ENCODE measurements around the gene SHC4.
A peak's percentile ranks its signal among the peaks of the same experiment; 100 is the strongest.
"Not testable (repeated sequence)": the region's sequence is repeated elsewhere in the genome, so short reads cannot be mapped to it uniquely, and the experiment has no call there.

SHC4 gene

GRCh38 chr15:48798319-48798718 is 165.4 kb downstream of the SHC4 start:
- Mint-ChIP-seq H3K9me3 (no peaks in the 10 kb centered on the region), H3K4me1 (peaks cover 9% of the 10 kb centered on the region), H3K27me3 (no peaks in the 10 kb centered on the region), H3K27ac (no peak overlapping the region), H3K36me3 (peaks cover 19% of the 10 kb centered on the region), H3K4me3 (no peak overlapping the region)
- ATAC-seq = no peak

- Mint-ChIP-seq H3K9me3 (no peaks in the 10 kb centered on the region), H3K4me1 (peaks cover 9% of the 10 kb centered on the region), H3K27ac (no peak overlapping the region), H3K27me3 (no peaks in the 10 kb centered on the region), H3K4me3 (no peak overlapping the region), H3K36me3 (peaks cover 31% of the 10 kb centered on the region)
- no peak for ATAC-seq
Measured at GRCh38 chr15:48796930-48797329, 166.8 kb downstream of the SHC4 start.

- Mint-ChIP-seq H3K36me3 (peaks cover 32% of the 10 kb centered on the region), H3K9me3 (no peaks in the 10 kb centered on the region), H3K27ac (no peak overlapping the region), H3K4me1 (peaks cover 9% of the 10 kb centered on the region), H3K27me3 (no peaks in the 10 kb centered on the region), H3K4me3 (no peak overlapping the region)
- no peak for ATAC-seq
Measured at GRCh38 chr15:48796521-48796920, 167.2 kb downstream of the SHC4 start.

GRCh38 chr15:48795901-48796300 is 167.8 kb downstream of the SHC4 start:
- no peaks in the 10 kb centered on the region for H3K9me3 Mint-ChIP-seq
- H3K27ac Mint-ChIP-seq = no peak overlapping the region
- peaks cover 9% of the 10 kb centered on the region for H3K4me1 Mint-ChIP-seq
- peaks cover 33% of the 10 kb centered on the region for H3K36me3 Mint-ChIP-seq
- no peak for ATAC-seq
- H3K27me3 Mint-ChIP-seq = no peaks in the 10 kb centered on the region
- H3K4me3 Mint-ChIP-seq = no peak overlapping the region

- peak overlapping the region; percentile 93 for H3K27ac Mint-ChIP-seq
Measured at GRCh38 chr15:48794697-48795134, 169.0 kb downstream of the SHC4 start.

GRCh38 chr15:48792408-48792807 is 171.3 kb downstream of the SHC4 start:
- Mint-ChIP-seq H3K27ac (no peak overlapping the region), H3K4me1 (peaks cover 9% of the 10 kb centered on the region), H3K27me3 (no peaks in the 10 kb centered on the region), H3K9me3 (no peaks in the 10 kb centered on the region), H3K36me3 (peaks cover 52% of the 10 kb centered on the region), H3K4me3 (no peak overlapping the region)
- no peak for ATAC-seq

More at GRCh38 chr15:48794697-48795134, 169.0 kb downstream of the SHC4 start:
- no peaks in the 10 kb centered on the region for H3K9me3 Mint-ChIP-seq
- peaks cover 9% of the 10 kb centered on the region for H3K4me1 Mint-ChIP-seq
- peaks cover 43% of the 10 kb centered on the region for H3K36me3 Mint-ChIP-seq
- no peaks in the 10 kb centered on the region for H3K27me3 Mint-ChIP-seq
- peak overlapping the region; percentile 61 for H3K4me3 Mint-ChIP-seq
- peak; percentile 92 for ATAC-seq

- H3K27ac Mint-ChIP-seq, ATAC-seq, H3K4me3 Mint-ChIP-seq, H3K9me3 Mint-ChIP-seq, H3K4me1 Mint-ChIP-seq, H3K27me3 Mint-ChIP-seq: not testable (repeated sequence)
- H3K36me3 Mint-ChIP-seq = peaks cover 48% of the 10 kb centered on the region
Measured at GRCh38 chr15:48790466-48791115, 173.1 kb downstream of the SHC4 start.

- no peaks in the 10 kb centered on the region for H3K4me1 Mint-ChIP-seq
- no peaks in the 10 kb centered on the region for H3K9me3 Mint-ChIP-seq
- no peaks in the 10 kb centered on the region for H3K27me3 Mint-ChIP-seq
- peaks cover 62% of the 10 kb centered on the region for H3K36me3 Mint-ChIP-seq
- H3K27ac Mint-ChIP-seq = peak overlapping the region; percentile 44
- H3K4me3 Mint-ChIP-seq = no peak overlapping the region
- no peak for ATAC-seq
Measured at GRCh38 chr15:48785712-48786111, 178.0 kb downstream of the SHC4 start.

GRCh38 chr15:48785195-48785594 is 178.5 kb downstream of the SHC4 start:
- no peaks in the 10 kb centered on the region for H3K27me3 Mint-ChIP-seq
- H3K27ac Mint-ChIP-seq = peak overlapping the region; percentile 44
- H3K36me3 Mint-ChIP-seq = peaks cover 63% of the 10 kb centered on the region
- H3K4me1 Mint-ChIP-seq = no peaks in the 10 kb centered on the region
- H3K9me3 Mint-ChIP-seq = no peaks in the 10 kb centered on the region
- ATAC-seq = no peak
- H3K4me3 Mint-ChIP-seq = no peak overlapping the region

- Mint-ChIP-seq H3K4me3 (no peak overlapping the region), H3K27ac (no peak overlapping the region), H3K36me3 (peaks cover 63% of the 10 kb centered on the region), H3K9me3 (no peaks in the 10 kb centered on the region), H3K4me1 (no peaks in the 10 kb centered on the region), H3K27me3 (no peaks in the 10 kb centered on the region)
- ATAC-seq = no peak
Measured at GRCh38 chr15:48784756-48785155, 179.0 kb downstream of the SHC4 start.

- Mint-ChIP-seq H3K27ac (no peak overlapping the region), H3K9me3 (no peaks in the 10 kb centered on the region), H3K27me3 (no peaks in the 10 kb centered on the region), H3K4me1 (no peaks in the 10 kb centered on the region), H3K36me3 (peaks cover 56% of the 10 kb centered on the region), H3K4me3 (no peak overlapping the region)
- no peak for ATAC-seq
Measured at GRCh38 chr15:48782911-48783310, 180.8 kb downstream of the SHC4 start.

- no peaks in the 10 kb centered on the region for H3K4me1 Mint-ChIP-seq
- no peaks in the 10 kb centered on the region for H3K27me3 Mint-ChIP-seq
- H3K36me3 Mint-ChIP-seq = peaks cover 52% of the 10 kb centered on the region
- no peak overlapping the region for H3K4me3 Mint-ChIP-seq
- ATAC-seq = no peak
- no peak overlapping the region for H3K27ac Mint-ChIP-seq
- no peaks in the 10 kb centered on the region for H3K9me3 Mint-ChIP-seq
Measured at GRCh38 chr15:48781481-48782081, 182.1 kb downstream of the SHC4 start.

- ATAC-seq = no peak
- no peak overlapping the region for H3K27ac Mint-ChIP-seq
- peaks cover 50% of the 10 kb centered on the region for H3K36me3 Mint-ChIP-seq
- H3K27me3 Mint-ChIP-seq = no peaks in the 10 kb centered on the region
- no peak overlapping the region for H3K4me3 Mint-ChIP-seq
- no peaks in the 10 kb centered on the region for H3K4me1 Mint-ChIP-seq
- no peaks in the 10 kb centered on the region for H3K9me3 Mint-ChIP-seq
Measured at GRCh38 chr15:48781017-48781416, 182.7 kb downstream of the SHC4 start.

GRCh38 chr15:48778331-48778730 is 185.4 kb downstream of the SHC4 start:
- Mint-ChIP-seq H3K27me3 (no peaks in the 10 kb centered on the region), H3K4me1 (no peaks in the 10 kb centered on the region), H3K27ac (no peak overlapping the region), H3K9me3 (peaks cover 5% of the 10 kb centered on the region), H3K4me3 (no peak overlapping the region), H3K36me3 (peaks cover 59% of the 10 kb centered on the region)
- no peak for ATAC-seq

GRCh38 chr15:48777645-48778330 is 185.9 kb downstream of the SHC4 start:
- Mint-ChIP-seq H3K4me3 (no peak overlapping the region), H3K36me3 (peaks cover 59% of the 10 kb centered on the region), H3K27ac (no peak overlapping the region), H3K4me1 (no peaks in the 10 kb centered on the region), H3K9me3 (peaks cover 5% of the 10 kb centered on the region), H3K27me3 (no peaks in the 10 kb centered on the region)
- no peak for ATAC-seq

GRCh38 chr15:48775546-48775945 is 188.2 kb downstream of the SHC4 start:
- Mint-ChIP-seq H3K36me3 (peaks cover 59% of the 10 kb centered on the region), H3K4me3 (no peak overlapping the region), H3K27me3 (no peaks in the 10 kb centered on the region), H3K9me3 (peaks cover 5% of the 10 kb centered on the region), H3K4me1 (no peaks in the 10 kb centered on the region), H3K27ac (no peak overlapping the region)
- ATAC-seq = no peak
